Measurements from ENCODE around the gene USP47.

Gene USP47

DNA sequence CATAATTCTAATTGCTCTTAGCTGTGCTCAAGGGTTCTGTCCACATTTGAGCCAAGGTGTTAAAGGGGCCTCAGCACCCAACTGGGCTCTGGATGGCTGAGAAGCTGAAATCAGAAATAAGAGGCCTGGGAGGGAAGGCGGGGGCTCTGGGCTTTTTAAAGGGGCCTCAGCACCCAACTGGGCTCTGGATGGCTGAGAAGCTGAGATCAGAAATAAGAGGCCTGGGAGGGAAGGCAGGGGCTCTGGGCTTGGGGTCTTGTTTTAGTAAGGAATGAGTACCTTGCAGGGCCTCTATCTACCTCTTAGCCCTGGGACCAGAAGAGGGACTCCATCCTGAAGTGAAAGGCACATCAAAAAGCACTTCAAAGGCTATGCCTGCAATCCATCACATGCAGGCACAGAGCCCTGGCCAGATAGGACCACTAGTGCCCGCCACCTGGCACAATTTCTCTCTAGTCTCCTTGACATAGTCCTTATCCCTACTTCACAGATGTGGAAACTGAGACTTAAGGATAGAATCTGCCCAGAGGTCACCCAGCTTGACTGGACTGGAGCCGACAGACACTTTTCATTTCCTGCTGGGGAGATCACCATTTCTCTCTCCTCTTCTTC is 131.1 kb downstream of the USP47 start:
- Histone ChIP-seq H3K4me2 (ENCODE audit: insufficient read depth, low read length) (no peak overlapping the region), H3K4me1 (ENCODE audit: insufficient read depth, low read length) (no peaks in the 10 kb centered on the region), H3K27me3 (ENCODE audit: insufficient read depth, low read length, poor library complexity) (peaks cover 4% of the 10 kb centered on the region), H3K27ac (ENCODE audit: low read length) (no peak overlapping the region), H3K9ac (ENCODE audit: low read depth, low read length) (no peak overlapping the region), H3K4me3 (ENCODE audit: low read depth in 1 of 2, low read length in 2 of 2) (no peak overlapping the region), H2AFZ (ENCODE audit: low read depth, low read length) (no peak overlapping the region), H3K79me2 (ENCODE audit: insufficient read depth, low read length) (no peaks in the 10 kb centered on the region), H4K20me1 (ENCODE audit: insufficient read depth, low read length) (0 out of 2 replicates have a peak, but pooled peaks cover 3% of the 10 kb centered on the region), H3K36me3 (ENCODE audit: insufficient read depth, low read length) (no peaks in the 10 kb centered on the region), H3K9me3 (ENCODE audit: insufficient read depth, low read length, severe bottlenecking) (no peaks in the 10 kb centered on the region)
- no peak for ATAC-seq (ENCODE audit: insufficient read depth, low read depth)
- DNase-seq = no peak
- TF ChIP-seq EZH2 (IDR thresholded peaks at IDR 0.05; ENCODE audit: borderline replicate concordance, low read depth, low read length, severe bottlenecking) = no peak
- TF ChIP-seq CTCF (IDR thresholded peaks at IDR 0.05; ENCODE audit: borderline replicate concordance, extremely low read depth, low read length, poor library complexity, severe bottlenecking) = no peak

DNA sequence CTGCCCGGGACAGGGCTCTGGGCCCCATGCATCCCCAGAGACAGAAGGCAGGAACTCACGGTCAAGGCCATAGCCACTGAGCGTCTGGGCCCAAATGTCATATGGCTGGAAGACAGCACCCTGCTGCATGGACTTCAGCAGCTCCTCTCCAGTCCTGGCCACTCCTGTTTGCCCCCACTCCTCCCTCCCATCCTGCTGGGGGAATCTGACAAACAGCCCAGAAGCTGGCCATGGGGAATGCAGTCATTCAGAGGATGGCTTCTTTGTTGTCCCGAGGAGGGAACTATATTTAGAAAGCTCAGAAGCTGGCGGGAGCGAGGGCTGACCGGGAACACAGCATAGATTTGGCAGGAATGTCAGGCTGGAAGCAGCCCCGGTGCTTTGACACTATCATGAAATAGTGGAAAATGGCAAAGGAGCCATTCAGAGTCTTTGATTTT is 131.6 kb downstream of the USP47 start:
- H3K9me3 ChIP-seq (ENCODE audit: insufficient read depth, low read length, severe bottlenecking) = no peaks in the 10 kb centered on the region
- no peak for ATAC-seq (ENCODE audit: insufficient read depth, low read depth)
- peaks cover 4% of the 10 kb centered on the region for H3K27me3 ChIP-seq (ENCODE audit: insufficient read depth, low read length, poor library complexity)
- H3K4me3 ChIP-seq (ENCODE audit: low read depth in 1 of 2, low read length in 2 of 2) = no peak overlapping the region
- no peak for DNase-seq
- no peaks in the 10 kb centered on the region for H3K36me3 ChIP-seq (ENCODE audit: insufficient read depth, low read length)
- TF ChIP-seq EZH2 (IDR thresholded peaks at IDR 0.05; ENCODE audit: borderline replicate concordance, low read depth, low read length, severe bottlenecking) (no peak), CTCF (IDR thresholded peaks at IDR 0.05; ENCODE audit: borderline replicate concordance, extremely low read depth, low read length, poor library complexity, severe bottlenecking) (no peak)
- H2AFZ ChIP-seq (ENCODE audit: low read depth, low read length) = no peak overlapping the region
- no peaks in the 10 kb centered on the region for H3K79me2 ChIP-seq (ENCODE audit: insufficient read depth, low read length)
- 0 out of 2 replicates have a peak, but pooled peaks cover 3% of the 10 kb centered on the region for H4K20me1 ChIP-seq (ENCODE audit: insufficient read depth, low read length)
- H3K27ac ChIP-seq (ENCODE audit: low read length) = no peak overlapping the region
- H3K4me1 ChIP-seq (ENCODE audit: insufficient read depth, low read length) = no peaks in the 10 kb centered on the region
- no peak overlapping the region for H3K9ac ChIP-seq (ENCODE audit: low read depth, low read length)
- no peak overlapping the region for H3K4me2 ChIP-seq (ENCODE audit: insufficient read depth, low read length)

DNA sequence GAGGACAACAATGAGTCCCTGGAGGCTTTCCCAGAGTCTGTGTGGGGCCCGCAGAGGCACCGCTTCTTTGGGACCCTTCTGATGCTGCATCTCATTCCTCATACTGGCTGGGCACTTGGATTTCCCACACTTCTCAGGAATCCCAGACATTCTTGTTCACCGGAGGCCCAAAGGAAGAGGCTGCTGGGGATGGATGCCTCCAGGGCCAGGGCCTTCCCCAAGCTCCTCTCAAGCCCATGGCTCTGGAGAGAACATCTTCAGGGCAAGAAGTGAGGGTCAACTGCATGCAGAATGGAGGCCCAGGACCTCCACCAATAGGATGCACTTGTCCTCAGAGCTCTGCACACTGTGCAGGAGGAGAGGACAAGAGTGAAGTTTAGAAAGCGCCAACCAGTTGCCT is 132.1 kb downstream of the USP47 start:
- DNase-seq = no peak
- ATAC-seq (ENCODE audit: insufficient read depth, low read depth) = no peak
- Histone ChIP-seq H3K27me3 (ENCODE audit: insufficient read depth, low read length, poor library complexity) (peaks cover 8% of the 10 kb centered on the region), H3K27ac (ENCODE audit: low read length) (no peak overlapping the region), H3K36me3 (ENCODE audit: insufficient read depth, low read length) (no peaks in the 10 kb centered on the region), H3K4me2 (ENCODE audit: insufficient read depth, low read length) (no peak overlapping the region), H3K4me1 (ENCODE audit: insufficient read depth, low read length) (no peaks in the 10 kb centered on the region), H3K4me3 (ENCODE audit: low read depth in 1 of 2, low read length in 2 of 2) (no peak overlapping the region), H2AFZ (ENCODE audit: low read depth, low read length) (no peak overlapping the region), H4K20me1 (ENCODE audit: insufficient read depth, low read length) (0 out of 2 replicates have a peak, but pooled peaks cover 3% of the 10 kb centered on the region), H3K9me3 (ENCODE audit: insufficient read depth, low read length, severe bottlenecking) (no peaks in the 10 kb centered on the region), H3K9ac (ENCODE audit: low read depth, low read length) (no peak overlapping the region), H3K79me2 (ENCODE audit: insufficient read depth, low read length) (no peaks in the 10 kb centered on the region)
- TF ChIP-seq CTCF (IDR thresholded peaks at IDR 0.05; ENCODE audit: borderline replicate concordance, extremely low read depth, low read length, poor library complexity, severe bottlenecking) (no peak), EZH2 (IDR thresholded peaks at IDR 0.05; ENCODE audit: borderline replicate concordance, low read depth, low read length, severe bottlenecking) (no peak)
